ENCODE data around the gene GORASP2. TPM values are rescaled to one million over a fixed set of nuclear protein-coding genes. Genes with fewer than 3 reads are reported as not detected.

The GORASP2 gene
- total RNA-seq, 1 experiment from 2014 or later = 143 TPM

- Histone ChIP-seq H3K9me3 (no peaks in the 10 kb centered on the region), H3K4me1 (no peaks in the 10 kb centered on the region), H3K36me3 (ENCODE audit: control insufficient read depth, insufficient read depth, low read length) (no peaks in the 10 kb centered on the region), H3K27me3 (replicated peaks; ENCODE audit: control insufficient read depth, insufficient read depth, low read length) (peaks cover 1% of the 10 kb centered on the region; the same call in 1 of the 2 replicates), H3K4me3 (ENCODE audit: low read depth, low read length) (no peak overlapping the region)
- H3K9me3 Mint-ChIP-seq (ENCODE audit: unreplicated experiment) = no peaks in the 10 kb centered on the region
- H3K36me3 Mint-ChIP-seq (ENCODE audit: insufficient read depth, unreplicated experiment) = no peaks in the 10 kb centered on the region
- no peak overlapping the region for H3K27ac Mint-ChIP-seq (ENCODE audit: unreplicated experiment)
- POLR2A ChIA-PET = no interaction called here
- no peak for TF ChIP-seq CTCF (IDR thresholded peaks at IDR 0.05; ENCODE audit: insufficient read depth in 1 of 2, low read depth in 1 of 2, low read length in 1 of 2, severe bottlenecking in 1 of 2, unreplicated experiment in 1 of 2)
- intact Hi-C loops (cut with micrococcal nuclease; ENCODE audit: unreplicated experiment) = no loop called here
- no TSS peak for BruUV-seq (replicated peaks)
- CTCF ChIA-PET = no interaction called here
- no peak overlapping the region for H3K4me3 Mint-ChIP-seq (ENCODE audit: unreplicated experiment)
- peaks cover 20% of the 10 kb centered on the region for H3K27me3 Mint-ChIP-seq (ENCODE audit: insufficient read depth, unreplicated experiment)
- H3K4me1 Mint-ChIP-seq (ENCODE audit: low read depth, unreplicated experiment) = no peaks in the 10 kb centered on the region
- DNase-seq = no peak
These were observed 41.6 kb upstream of the GORASP2 start for GRCh38 chr2:170887496-170887895.

GRCh38 chr2:170887896-170888295 lies 41.2 kb upstream of the GORASP2 start:
- no peak overlapping the region for H3K4me3 ChIP-seq (ENCODE audit: low read depth, low read length)
- no peak for DNase-seq
- H3K9me3 ChIP-seq = no peaks in the 10 kb centered on the region
- peaks cover 20% of the 10 kb centered on the region for H3K27me3 Mint-ChIP-seq (ENCODE audit: insufficient read depth, unreplicated experiment)
- H3K4me1 Mint-ChIP-seq (ENCODE audit: low read depth, unreplicated experiment) = no peaks in the 10 kb centered on the region
- ChIA-PET POLR2A (no interaction called here), CTCF (no interaction called here)
- H3K27me3 ChIP-seq (replicated peaks; ENCODE audit: control insufficient read depth, insufficient read depth, low read length) = peaks cover 1% of the 10 kb centered on the region; the same call in 1 of the 2 replicates
- no peaks in the 10 kb centered on the region for H3K36me3 ChIP-seq (ENCODE audit: control insufficient read depth, insufficient read depth, low read length)
- no peak overlapping the region for H3K27ac Mint-ChIP-seq (ENCODE audit: unreplicated experiment)
- H3K36me3 Mint-ChIP-seq (ENCODE audit: insufficient read depth, unreplicated experiment) = no peaks in the 10 kb centered on the region
- intact Hi-C loops (cut with micrococcal nuclease; ENCODE audit: unreplicated experiment) = no loop called here
- TF ChIP-seq CTCF (IDR thresholded peaks at IDR 0.05; ENCODE audit: insufficient read depth in 1 of 2, low read depth in 1 of 2, low read length in 1 of 2, severe bottlenecking in 1 of 2, unreplicated experiment in 1 of 2) = no peak
- BruUV-seq (replicated peaks) = no TSS peak
- no peaks in the 10 kb centered on the region for H3K4me1 ChIP-seq
- H3K9me3 Mint-ChIP-seq (ENCODE audit: unreplicated experiment) = no peaks in the 10 kb centered on the region
- H3K4me3 Mint-ChIP-seq (ENCODE audit: unreplicated experiment) = no peak overlapping the region

- Mint-ChIP-seq H3K27ac (ENCODE audit: unreplicated experiment) (no peak overlapping the region), H3K36me3 (ENCODE audit: insufficient read depth, unreplicated experiment) (no peaks in the 10 kb centered on the region), H3K27me3 (ENCODE audit: insufficient read depth, unreplicated experiment) (peaks cover 15% of the 10 kb centered on the region), H3K4me3 (ENCODE audit: unreplicated experiment) (no peak overlapping the region), H3K9me3 (ENCODE audit: unreplicated experiment) (no peaks in the 10 kb centered on the region), H3K4me1 (ENCODE audit: low read depth, unreplicated experiment) (no peaks in the 10 kb centered on the region)
- H3K27me3 ChIP-seq (replicated peaks; ENCODE audit: control insufficient read depth, insufficient read depth, low read length) = no peaks in the 10 kb centered on the region; the same call in 1 of the 2 replicates
- intact Hi-C loops (cut with micrococcal nuclease; ENCODE audit: unreplicated experiment) = no loop called here
- no peaks in the 10 kb centered on the region for H3K4me1 ChIP-seq
- ChIA-PET POLR2A (no interaction called here), CTCF (no interaction called here)
- no peak for DNase-seq
- no peaks in the 10 kb centered on the region for H3K9me3 ChIP-seq
- no peaks in the 10 kb centered on the region for H3K36me3 ChIP-seq (ENCODE audit: control insufficient read depth, insufficient read depth, low read length)
- no peak for TF ChIP-seq CTCF (IDR thresholded peaks at IDR 0.05; ENCODE audit: insufficient read depth in 1 of 2, low read depth in 1 of 2, low read length in 1 of 2, severe bottlenecking in 1 of 2, unreplicated experiment in 1 of 2)
- H3K4me3 ChIP-seq (ENCODE audit: low read depth, low read length) = no peak overlapping the region
- no TSS peak for BruUV-seq (replicated peaks)
These were observed 37.2 kb upstream of the GORASP2 start for GRCh38 chr2:170891893-170892292.

Measured in Caco-2 (cell line).